ENCODE measurements around the gene AMER3.

The AMER3 gene

GRCh38 chr2:130806370-130806769, 51.0 kb downstream of the AMER3 start:
- Histone ChIP-seq H3K4me1 (ENCODE audit: insufficient read depth, low read length) (no peaks in the 10 kb centered on the region), H3K9ac (ENCODE audit: low read depth, low read length) (no peak overlapping the region), H3K9me3 (ENCODE audit: insufficient read depth, low read length, severe bottlenecking) (no peaks in the 10 kb centered on the region), H2AFZ (ENCODE audit: low read depth, low read length) (no peak overlapping the region), H3K27ac (ENCODE audit: low read length) (no peak overlapping the region), H3K36me3 (ENCODE audit: insufficient read depth, low read length) (no peaks in the 10 kb centered on the region), H3K27me3 (ENCODE audit: insufficient read depth, low read length, poor library complexity) (no peaks in the 10 kb centered on the region), H3K4me2 (ENCODE audit: insufficient read depth, low read length) (no peak overlapping the region), H3K4me3 (ENCODE audit: low read depth in 1 of 2, low read length in 2 of 2) (no peak overlapping the region), H4K20me1 (ENCODE audit: insufficient read depth, low read length) (no peaks in the 10 kb centered on the region), H3K79me2 (ENCODE audit: insufficient read depth, low read length) (no peaks in the 10 kb centered on the region)
- no peak for TF ChIP-seq EZH2 (IDR thresholded peaks at IDR 0.05; ENCODE audit: borderline replicate concordance, low read depth, low read length, severe bottlenecking)
- no peak for TF ChIP-seq CTCF (IDR thresholded peaks at IDR 0.05; ENCODE audit: borderline replicate concordance, extremely low read depth, low read length, poor library complexity, severe bottlenecking)
- DNase-seq, result peak; percentile 43
- ATAC-seq (ENCODE audit: insufficient read depth, low read depth), result peak; percentile 88

GRCh38 chr2:130807659-130808385, 52.5 kb downstream of the AMER3 start:
- Histone ChIP-seq H3K27me3 (ENCODE audit: insufficient read depth, low read length, poor library complexity) (no peaks in the 10 kb centered on the region), H3K9ac (ENCODE audit: low read depth, low read length) (no peak overlapping the region), H3K4me1 (ENCODE audit: insufficient read depth, low read length) (no peaks in the 10 kb centered on the region), H2AFZ (ENCODE audit: low read depth, low read length) (no peak overlapping the region), H3K9me3 (ENCODE audit: insufficient read depth, low read length, severe bottlenecking) (no peaks in the 10 kb centered on the region), H3K79me2 (ENCODE audit: insufficient read depth, low read length) (no peaks in the 10 kb centered on the region), H3K27ac (ENCODE audit: low read length) (no peak overlapping the region), H3K36me3 (ENCODE audit: insufficient read depth, low read length) (no peaks in the 10 kb centered on the region), H4K20me1 (ENCODE audit: insufficient read depth, low read length) (no peaks in the 10 kb centered on the region), H3K4me2 (ENCODE audit: insufficient read depth, low read length) (no peak overlapping the region), H3K4me3 (ENCODE audit: low read depth in 1 of 2, low read length in 2 of 2) (no peak overlapping the region)
- TF ChIP-seq CTCF (IDR thresholded peaks at IDR 0.05; ENCODE audit: borderline replicate concordance, extremely low read depth, low read length, poor library complexity, severe bottlenecking), result no peak
- TF ChIP-seq EZH2 (IDR thresholded peaks at IDR 0.05; ENCODE audit: borderline replicate concordance, low read depth, low read length, severe bottlenecking), result no peak
- no peak for DNase-seq
- no peak for ATAC-seq (ENCODE audit: insufficient read depth, low read depth)

GRCh38 chr2:130808482-130809268, 53.3 kb downstream of the AMER3 start:
- ATAC-seq (ENCODE audit: insufficient read depth, low read depth), result peak; percentile 58; the same call in 2 of the 3 replicates
- no peaks in the 10 kb centered on the region for H3K27me3 ChIP-seq (ENCODE audit: insufficient read depth, low read length, poor library complexity)
- no peak overlapping the region for H3K27ac ChIP-seq (ENCODE audit: low read length)
- H3K9me3 ChIP-seq (ENCODE audit: insufficient read depth, low read length, severe bottlenecking), result no peaks in the 10 kb centered on the region
- no peak overlapping the region for H3K4me3 ChIP-seq (ENCODE audit: low read depth in 1 of 2, low read length in 2 of 2)
- no peaks in the 10 kb centered on the region for H3K79me2 ChIP-seq (ENCODE audit: insufficient read depth, low read length)
- H3K4me1 ChIP-seq (ENCODE audit: insufficient read depth, low read length), result no peaks in the 10 kb centered on the region
- no peak overlapping the region for H3K4me2 ChIP-seq (ENCODE audit: insufficient read depth, low read length)
- peak; percentile 47 for DNase-seq
- H3K36me3 ChIP-seq (ENCODE audit: insufficient read depth, low read length), result no peaks in the 10 kb centered on the region
- no peak overlapping the region for H2AFZ ChIP-seq (ENCODE audit: low read depth, low read length)
- no peak for TF ChIP-seq EZH2 (IDR thresholded peaks at IDR 0.05; ENCODE audit: borderline replicate concordance, low read depth, low read length, severe bottlenecking)
- no peak for TF ChIP-seq CTCF (IDR thresholded peaks at IDR 0.05; ENCODE audit: borderline replicate concordance, extremely low read depth, low read length, poor library complexity, severe bottlenecking)
- no peak overlapping the region for H3K9ac ChIP-seq (ENCODE audit: low read depth, low read length)
- H4K20me1 ChIP-seq (ENCODE audit: insufficient read depth, low read length), result no peaks in the 10 kb centered on the region

All from DND-41 (cell line).